Upper lobe of right lung (tissue), 1 donor: Measurements from ENCODE around the gene CDYL2. TPM values are rescaled to one million over a fixed set of nuclear protein-coding genes. Genes with fewer than 3 reads are reported as not detected.

Source experiments
- ATAC-seq: fragments of 200-7000 bp; cut with Tn5 transposase; one replicate; pipeline ENCODE4 v1.9.1; 2020; ENCODE audit warnings: mild to moderate bottlenecking, moderate library complexity
- DNase-seq: peaks from one replicate; pipeline ENCODE4 v3.0.0-alpha.2; 2020
- H3K27ac ChIP-seq: fragments of 200-600 bp; one replicate; pipeline ENCODE4 v1.8.0; 2022
- H3K27me3 ChIP-seq: fragments of 200-600 bp; one replicate; pipeline ENCODE4 v1.8.0; 2022; ENCODE audit warnings: mild to moderate bottlenecking
- H3K36me3 ChIP-seq: fragments of 200-600 bp; one replicate; pipeline ENCODE4 v1.8.0; 2022
- H3K4me1 ChIP-seq: fragments of 200-600 bp; one replicate; pipeline ENCODE4 v1.8.0; 2022
- H3K4me3 ChIP-seq: fragments of 200-600 bp; one replicate; pipeline ENCODE4 v1.8.0; 2022; ENCODE audit warnings: mild to moderate bottlenecking
- H3K9me3 ChIP-seq: fragments of 200-600 bp; one replicate; pipeline ENCODE4 v1.8.0; 2022
- CTCF ChIP-seq: fragments of 200-600 bp; IDR thresholded peaks from one replicate; pipeline ENCODE4 v1.8.0; 2022; ENCODE audit warnings: antibody characterized with exemption
- intact Hi-C: fragments of 100-400 bp; cut with DNase I; formaldehyde crosslinking; loops from one replicate; pipeline ENCODE4 v1.11.0; 2022
- total RNA-seq: library from RNA; stranded (reverse); fragmentation: NEBNext Ultra II Directional; extraction: Animal tissue kit (Norgen Biotek cat#: 25700); gene quantifications from one replicate; pipeline ENCODE4 v1.2.1, GENCODE V29; 2021
- donor health status: DM: no; HTN: yes; CAD: no; lungs with severe emphysema.

The CDYL2 gene
- total RNA-seq, 1 donor from 2014 or later = 21.0 TPM

GRCh38 chr16:80684136-80684765, 120.1 kb downstream of the CDYL2 start:
- no peaks in the 10 kb centered on the region for H3K4me1 ChIP-seq
- H3K9me3 ChIP-seq = no peaks in the 10 kb centered on the region
- ATAC-seq = no peak
- DNase-seq = no peak
- TF ChIP-seq CTCF = no peak
- H3K27me3 ChIP-seq = no peaks in the 10 kb centered on the region
- no peak overlapping the region for H3K4me3 ChIP-seq
- H3K36me3 ChIP-seq = no peaks in the 10 kb centered on the region
- no peak overlapping the region for H3K27ac ChIP-seq
- intact Hi-C loops = no loop called here

GRCh38 chr16:80683646-80684045, 120.8 kb downstream of the CDYL2 start:
- H3K36me3 ChIP-seq = no peaks in the 10 kb centered on the region
- no peak for TF ChIP-seq CTCF
- H3K4me3 ChIP-seq = no peak overlapping the region
- DNase-seq (no peak), ATAC-seq (no peak)
- H3K27ac ChIP-seq = no peak overlapping the region
- no peaks in the 10 kb centered on the region for H3K27me3 ChIP-seq
- no peaks in the 10 kb centered on the region for H3K4me1 ChIP-seq
- no peaks in the 10 kb centered on the region for H3K9me3 ChIP-seq
- intact Hi-C loops = no loop called here

- DNase-seq (no peak), ATAC-seq (no peak)
- Histone ChIP-seq H3K27me3 (no peaks in the 10 kb centered on the region), H3K9me3 (no peaks in the 10 kb centered on the region), H3K4me3 (no peak overlapping the region), H3K27ac (no peak overlapping the region), H3K36me3 (no peaks in the 10 kb centered on the region), H3K4me1 (no peaks in the 10 kb centered on the region)
- no peak for TF ChIP-seq CTCF
- intact Hi-C loops = no loop called here
Observed at GRCh38 chr16:80682421-80683070, 121.9 kb downstream of the CDYL2 start.

GRCh38 chr16:80681436-80681835, 123.0 kb downstream of the CDYL2 start:
- no peak overlapping the region for H3K27ac ChIP-seq
- intact Hi-C loops = no loop called here
- no peaks in the 10 kb centered on the region for H3K4me1 ChIP-seq
- H3K36me3 ChIP-seq = no peaks in the 10 kb centered on the region
- no peaks in the 10 kb centered on the region for H3K27me3 ChIP-seq
- ATAC-seq (no peak), DNase-seq (no peak)
- no peak overlapping the region for H3K4me3 ChIP-seq
- H3K9me3 ChIP-seq = no peaks in the 10 kb centered on the region
- TF ChIP-seq CTCF = no peak

- Histone ChIP-seq H3K27me3 (no peaks in the 10 kb centered on the region), H3K27ac (no peak overlapping the region), H3K4me3 (no peak overlapping the region), H3K4me1 (no peaks in the 10 kb centered on the region), H3K9me3 (no peaks in the 10 kb centered on the region), H3K36me3 (no peaks in the 10 kb centered on the region)
- DNase-seq (no peak), ATAC-seq (no peak)
- TF ChIP-seq CTCF = no peak
- intact Hi-C loops = no loop called here
Observed at GRCh38 chr16:80680839-80681238, 123.6 kb downstream of the CDYL2 start.
